Endothelial cell of umbilical vein (primary cell): ENCODE results near the gene BCL10. TPM values are rescaled to one million over a fixed set of nuclear protein-coding genes. Genes with fewer than 3 reads are reported as not detected.

Source experiments
- BruUV-seq: library from RNA; stranded (reverse); fragments of 400-500 nt; replicated peaks from 2 replicates; lab custom pipeline; 2021; lab: Mats Ljungman, UMichigan
- CTCF ChIA-PET: fragments of 300-600, 350-600 bp; sonication (Branson Sonifier 250); formaldehyde crosslinking; loops from one replicate; lab custom pipeline; 2021; ENCODE audit warnings: antibody characterized with exemption, inconsistent platforms; lab: Charles Lee
- POLR2A ChIA-PET: fragments of 300-600, 350-600 bp; sonication (Branson Sonifier 250); formaldehyde crosslinking; loops from one replicate; lab custom pipeline; 2021; ENCODE audit warnings: antibody characterized with exemption, inconsistent platforms; lab: Charles Lee
- DNase-seq: peaks from one replicate; pipeline ENCODE4 v3.0.0-alpha.2; 2011; ENCODE audit warnings: low read depth, low spot score
- FAIRE-seq: peaks from 2 replicates; lab custom pipeline; 2011; peaks lifted over from hg19 to GRCh38; lab: Jason Lieb, UNC
- H2AFZ ChIP-seq: 2 replicates; pipeline ENCODE4 v1.6.0; 2012; ENCODE audit warnings: low read depth, low read length, control low read depth, inconsistent platforms
- H3K27ac ChIP-seq: 2 replicates; pipeline ENCODE4 v1.5.1; 2011; ENCODE audit warnings: low read depth, mild to moderate bottlenecking, control low read depth, low read length, moderate library complexity; ENCODE audit not compliant: insufficient read depth
- H3K27me3 ChIP-seq, 2 experiments: 2 replicates each; pipeline versions ENCODE4 v1.6.0 to v1.6.1; 2011; ENCODE audit warnings: low read length in 2 of 2, mixed read lengths in 1 of 2; ENCODE audit not compliant: control insufficient read depth in 2 of 2, insufficient read depth in 2 of 2
- H3K36me3 ChIP-seq, 2 experiments: 2 replicates in 1 of 2; 3 replicates in 1 of 2; pipeline ENCODE4 v1.5.1; 2011; ENCODE audit warnings: low read length in 2 of 2, mild to moderate bottlenecking in 1 of 2, moderate library complexity in 1 of 2; ENCODE audit not compliant: control insufficient read depth in 2 of 2, insufficient read depth in 2 of 2; ENCODE audit errors: extremely low read depth in 1 of 2
- H3K4me1 ChIP-seq: 3 replicates; pipeline ENCODE4 v1.5.1; 2011; ENCODE audit warnings: mild to moderate bottlenecking, low read length; ENCODE audit not compliant: control insufficient read depth, insufficient read depth; ENCODE audit errors: extremely low read depth
- H3K4me2 ChIP-seq: 2 replicates; pipeline ENCODE4 v1.6.1; 2011; ENCODE audit warnings: low read length, control low read depth, mixed read lengths; ENCODE audit not compliant: insufficient read depth
- H3K4me3 ChIP-seq, 3 experiments: fragments of 200-600 bp in 1 of 3; sonication (generic), shearing (Covaris generic) in 1 of 3; replicated peaks in 1 of 3; 2 replicates each; pipeline ENCODE4 v1.5.1; 2011 to 2016; ENCODE audit warnings: control low read depth in 3 of 3, low read length in 3 of 3, mild to moderate bottlenecking in 2 of 3, inconsistent platforms in 1 of 3, low read depth in 1 of 3, moderate library complexity in 1 of 3; ENCODE audit not compliant: insufficient read depth in 1 of 3
- H3K79me2 ChIP-seq: 2 replicates; pipeline ENCODE4 v1.6.0; 2012; ENCODE audit warnings: low read length, inconsistent platforms; ENCODE audit not compliant: control insufficient read depth, insufficient read depth
- H3K9ac ChIP-seq: replicated peaks from 2 replicates; pipeline ENCODE3; 2011; ENCODE audit warnings: low read length, control low read depth; ENCODE audit not compliant: insufficient read depth; ENCODE audit errors: extremely low read depth
- H3K9me1 ChIP-seq: replicated peaks from 3 replicates; pipeline ENCODE4 v1.6.0; 2011; ENCODE audit warnings: mild to moderate bottlenecking, low read length; ENCODE audit not compliant: control insufficient read depth, insufficient read depth; ENCODE audit errors: extremely low read depth
- H3K9me3 ChIP-seq: replicated peaks from 2 replicates; pipeline ENCODE4 v1.5.1; 2012; ENCODE audit warnings: low read length, inconsistent platforms; ENCODE audit not compliant: control insufficient read depth, insufficient read depth
- H4K20me1 ChIP-seq: replicated peaks from 2 replicates; pipeline ENCODE3; 2011; ENCODE audit warnings: mild to moderate bottlenecking, low read length; ENCODE audit not compliant: control insufficient read depth, insufficient read depth; ENCODE audit errors: extremely low read depth
- EZH2 ChIP-seq: IDR thresholded peaks from 2 replicates; pipeline ENCODE4 v1.6.1; 2012; ENCODE audit warnings: borderline replicate concordance, low read depth, mild to moderate bottlenecking, moderate library complexity, low read length, inconsistent platforms; ENCODE audit not compliant: severe bottlenecking
- FOS ChIP-seq: IDR thresholded peaks from 2 replicates; pipeline ENCODE4 v1.6.1; 2011; ENCODE audit warnings: mild to moderate bottlenecking, low read length, moderate library complexity, borderline replicate concordance; ENCODE audit not compliant: insufficient read depth
- GATA2 ChIP-seq: IDR thresholded peaks from 2 replicates; pipeline ENCODE4 v1.7.0; 2011; ENCODE audit warnings: low read depth, mild to moderate bottlenecking, moderate library complexity, mixed read lengths, low read length; ENCODE audit not compliant: insufficient read length, insufficient read depth
- JUN ChIP-seq: IDR thresholded peaks from 2 replicates; pipeline ENCODE4 v1.6.1; 2011; ENCODE audit warnings: borderline replicate concordance, low read depth; ENCODE audit not compliant: insufficient read length, insufficient read depth
- MYC ChIP-seq: IDR thresholded peaks from one replicate; pipeline ENCODE4 v1.6.1; 2011; ENCODE audit warnings: mild to moderate bottlenecking, low read depth, low read length
- POLR2A ChIP-seq: IDR thresholded peaks from 2 replicates; pipeline ENCODE4 v1.6.1; 2012; ENCODE audit warnings: low read depth, mild to moderate bottlenecking, control low read depth, low read length
- POLR2AphosphoS5 ChIP-seq: IDR thresholded peaks from 2 replicates; pipeline ENCODE4 v1.6.1; 2012; ENCODE audit warnings: low read depth, mild to moderate bottlenecking, control low read depth, low read length, moderate library complexity; ENCODE audit not compliant: insufficient read depth
- dilution Hi-C: fragments of 300-500 bp; cut with MboI; formaldehyde crosslinking; loops from one replicate; pipeline ENCODE4 v1.15.0; 2019; ENCODE audit warnings: low sequenced_read_pairs; ENCODE audit not compliant: extremely low pct_ligation_motif_present
- intact Hi-C: fragments of 100-400 bp; cut with micrococcal nuclease; formaldehyde crosslinking; loops from one replicate; pipeline ENCODE4 v1.10.0; 2022
- polyA plus RNA-seq, 4 experiments: library from polyadenylated mRNA; depleted of rRNA in 3 of 4; stranded (reverse) in 3 of 4; unstranded in 1 of 4; fragments of >200 nt; gene quantifications; 2 replicates each; pipeline versions ENCODE4 v1.2.1 to v1.2.3, GENCODE V29; 2011 to 2012; ENCODE audit warnings: missing spikeins in 1 of 4
- total RNA-seq: library from RNA; stranded (reverse); gene quantifications from 2 replicates; pipeline ENCODE4 v1.2.3, GENCODE V29; 2021
- TF ChIP-seq, protein P1 (sequence below), 2 donors: IDR thresholded peaks; 1 replicate in 1 of 2; 2 replicates in 1 of 2; pipeline ENCODE4 v1.5.1; 2011; ENCODE audit warnings: low read length in 2 of 2, mild to moderate bottlenecking in 2 of 2, moderate library complexity in 2 of 2, control low read depth in 1 of 2, inconsistent platforms in 1 of 2, low read depth in 1 of 2; ENCODE audit not compliant: insufficient read depth in 1 of 2; ENCODE audit errors: extremely low read depth in 1 of 2
- TF ChIP-seq, protein P2 (sequence below): IDR thresholded peaks from 2 replicates; pipeline ENCODE4 v1.6.1; 2011; ENCODE audit not compliant: insufficient read depth, insufficient read length

BCL10 gene
- total and polyA plus RNA-seq, 2 donors (not counting 3 experiments of a cell fraction or from before 2014, with no cell fraction given): 16.1 to 78.6 TPM

DNA sequence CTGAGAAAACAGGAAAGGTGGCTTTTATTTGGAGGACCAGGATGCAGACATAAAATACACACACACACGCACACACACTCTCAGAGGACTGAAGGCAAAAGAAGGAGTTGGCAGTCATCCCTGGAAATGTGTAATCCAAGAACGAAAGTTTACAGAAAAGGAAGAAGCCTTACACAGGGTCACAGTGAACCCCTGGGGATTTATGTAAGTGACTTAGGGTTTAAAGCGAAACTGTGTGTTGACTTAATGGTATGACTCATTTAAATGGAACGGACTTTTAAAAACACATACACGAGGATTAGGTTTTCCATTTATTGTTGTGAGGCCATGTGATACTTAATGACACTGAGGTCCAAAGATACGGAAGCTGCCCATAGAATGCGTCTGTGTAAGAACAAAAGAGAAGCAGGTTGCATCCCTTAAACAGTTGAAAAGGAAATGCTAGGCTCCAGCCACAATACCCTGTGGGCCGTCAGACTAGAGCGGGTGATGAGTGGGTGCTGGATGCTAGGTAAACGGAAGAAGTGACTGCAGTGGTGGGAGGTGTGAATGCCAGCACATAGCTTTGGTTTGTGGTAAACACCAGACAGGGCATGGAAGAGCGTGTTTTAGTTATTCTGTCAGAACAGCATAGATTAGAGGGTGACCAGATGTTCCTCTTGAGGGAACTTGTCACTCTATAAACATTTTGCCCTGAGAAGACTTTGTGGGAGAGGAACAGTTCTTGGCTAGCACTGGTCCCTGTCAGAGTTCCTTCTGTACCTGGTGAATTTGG lies 21.6 kb upstream of the BCL10 start:
- no peaks in the 10 kb centered on the region for H3K79me2 ChIP-seq
- H3K36me3 ChIP-seq: no peaks in the 10 kb centered on the region
- no peaks in the 10 kb centered on the region for H3K9me1 ChIP-seq
- dilution Hi-C loops: no loop called here
- intact Hi-C loops: loop anchor here (1.0 to 5.0 kb wide), 8 partner anchors 16 to 409 kb away; partner anchors contain the start of genes BCL10, C1orf52 and ZNHIT6
- ChIA-PET CTCF (interaction anchor here (0.9 to 5.1 kb wide), 13 partner anchors 10 to 395 kb away, joined by 3 to 39 read pairs (median 5); partner anchors contain the start of genes BCL10 and C1orf52), POLR2A (interaction anchor here (0.7 to 3.7 kb wide), 7 partner anchors 17 to 287 kb away, joined by 3 to 21 read pairs (median 6); partner anchors contain the start of genes BCL10 and CCN1)
- TF ChIP-seq, protein P1, sequence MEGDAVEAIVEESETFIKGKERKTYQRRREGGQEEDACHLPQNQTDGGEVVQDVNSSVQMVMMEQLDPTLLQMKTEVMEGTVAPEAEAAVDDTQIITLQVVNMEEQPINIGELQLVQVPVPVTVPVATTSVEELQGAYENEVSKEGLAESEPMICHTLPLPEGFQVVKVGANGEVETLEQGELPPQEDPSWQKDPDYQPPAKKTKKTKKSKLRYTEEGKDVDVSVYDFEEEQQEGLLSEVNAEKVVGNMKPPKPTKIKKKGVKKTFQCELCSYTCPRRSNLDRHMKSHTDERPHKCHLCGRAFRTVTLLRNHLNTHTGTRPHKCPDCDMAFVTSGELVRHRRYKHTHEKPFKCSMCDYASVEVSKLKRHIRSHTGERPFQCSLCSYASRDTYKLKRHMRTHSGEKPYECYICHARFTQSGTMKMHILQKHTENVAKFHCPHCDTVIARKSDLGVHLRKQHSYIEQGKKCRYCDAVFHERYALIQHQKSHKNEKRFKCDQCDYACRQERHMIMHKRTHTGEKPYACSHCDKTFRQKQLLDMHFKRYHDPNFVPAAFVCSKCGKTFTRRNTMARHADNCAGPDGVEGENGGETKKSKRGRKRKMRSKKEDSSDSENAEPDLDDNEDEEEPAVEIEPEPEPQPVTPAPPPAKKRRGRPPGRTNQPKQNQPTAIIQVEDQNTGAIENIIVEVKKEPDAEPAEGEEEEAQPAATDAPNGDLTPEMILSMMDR (IDR thresholded peaks at IDR 0.05; ENCODE audit: extremely low read depth in 1 of 2, insufficient read depth in 1 of 2, low read depth in 1 of 2, low read length in 2 of 2): no peak
- TF ChIP-seq EZH2 (no peak), FOS (peak; percentile 91), POLR2AphosphoS5 (peak; percentile 77), POLR2A (peak; percentile 55), GATA2 (peak; percentile 45), JUN (peak; percentile 98), MYC (peak; percentile 66)
- TF ChIP-seq, protein P2, sequence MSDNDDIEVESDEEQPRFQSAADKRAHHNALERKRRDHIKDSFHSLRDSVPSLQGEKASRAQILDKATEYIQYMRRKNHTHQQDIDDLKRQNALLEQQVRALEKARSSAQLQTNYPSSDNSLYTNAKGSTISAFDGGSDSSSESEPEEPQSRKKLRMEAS: peak; percentile 86
- H3K9ac ChIP-seq: peak overlapping the region; percentile 64
- DNase-seq (peak; percentile 100), FAIRE-seq (peak; percentile 99)
- no peaks in the 10 kb centered on the region for H3K27me3 ChIP-seq
- no TSS peak for BruUV-seq
- H2AFZ ChIP-seq: no peak overlapping the region
- H3K27ac ChIP-seq: peak overlapping the region; percentile 95
- peaks cover 43% of the 10 kb centered on the region for H3K4me1 ChIP-seq
- no peak overlapping the region for H3K4me3 ChIP-seq
- no peaks in the 10 kb centered on the region for H4K20me1 ChIP-seq
- H3K9me3 ChIP-seq: no peaks in the 10 kb centered on the region
- peak overlapping the region; percentile 2 for H3K4me2 ChIP-seq
